ENCODE results near the gene SCMH1. TPM values are rescaled to one million over a fixed set of nuclear protein-coding genes. Genes with fewer than 3 reads are reported as not detected.

SCMH1 gene
- total RNA-seq, 1 experiment from 2014 or later = 19.4 TPM

DNA sequence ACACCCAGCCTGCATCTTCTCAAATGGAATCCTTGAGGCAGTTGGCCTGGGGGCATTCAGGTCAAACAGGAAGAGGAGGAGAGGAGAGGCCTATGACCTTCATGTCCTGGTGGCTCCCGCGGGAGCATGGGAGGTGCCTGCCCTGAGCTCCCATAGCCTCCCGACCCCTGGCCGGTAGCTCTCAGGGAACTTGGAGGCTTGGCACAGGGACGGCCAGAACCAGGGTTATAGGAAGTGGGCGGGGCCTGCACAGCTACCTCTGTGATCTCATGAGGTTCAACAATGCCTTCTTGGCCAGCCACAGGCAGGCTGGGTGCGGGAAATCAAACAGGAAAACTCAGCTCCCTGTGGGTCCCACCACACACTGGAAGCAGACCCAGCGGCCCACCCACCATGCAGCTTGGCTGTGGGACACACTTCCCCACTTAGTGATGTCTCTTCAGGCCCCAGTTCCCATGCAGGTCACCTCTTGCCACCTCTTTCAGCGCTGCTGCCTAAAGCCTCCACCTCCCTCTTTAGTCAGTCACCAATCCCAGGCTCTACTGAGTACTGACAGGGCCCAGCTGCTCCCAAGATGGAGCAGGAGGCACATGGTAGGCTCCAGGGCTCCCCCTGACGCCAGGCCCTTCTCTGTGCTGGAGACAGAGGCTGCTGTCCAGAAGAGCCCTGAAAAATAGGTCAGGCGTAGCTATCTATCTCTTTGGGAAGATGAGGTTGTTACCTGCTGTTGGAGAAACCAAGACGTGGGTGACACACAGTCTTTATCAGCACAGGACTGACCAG lies 220.4 kb downstream of the SCMH1 start, which contains the start of gene SLFNL1:
SLFNL1 (minus strand) TSS at position 200 of the 783 bp plus-strand sequence. CDS start 1,065 bp downstream, outside the sequence.
- DNase-seq (ENCODE audit: low spot score) (peak; percentile 54), ATAC-seq (peak; percentile 74)
- H3K4me3 Mint-ChIP-seq = no peak within 1 kb of the TSS
- H3K9me3 Mint-ChIP-seq = no peaks in the 10 kb centered on the region
- H3K36me3 Mint-ChIP-seq = peaks cover 9% of the 10 kb centered on the region
- peaks cover 12% of the 10 kb centered on the region for H3K4me1 Mint-ChIP-seq
- H3K27me3 Mint-ChIP-seq (ENCODE audit: low read depth) = peaks cover 35% of the 10 kb centered on the region
- POLR2A ChIA-PET = no interaction called here
- no peak within 1 kb of the TSS for H3K27ac Mint-ChIP-seq
- CTCF ChIA-PET = interaction anchor here (0.6 to 2.3 kb wide), 10 partner anchors 16 to 455 kb away, joined by 3 to 8 read pairs (median 4); partner anchors contain the start of gene CTPS1
- TF ChIP-seq FOXP1 (CRISPR knock-in tag; IDR thresholded peaks at IDR 0.05; ENCODE audit: borderline replicate concordance) (0 out of 2 replicates have a peak, but pooled peaks have one; percentile 26), FOXK1 (CRISPR knock-in tag; IDR thresholded peaks at IDR 0.05) (0 out of 2 replicates have a peak, but pooled peaks have one; percentile 25), ZNF121 (CRISPR knock-in tag; IDR thresholded peaks at IDR 0.05) (no peak), TEAD1 (CRISPR knock-in tag; IDR thresholded peaks at IDR 0.05) (no peak), GRHL2 (CRISPR knock-in tag; IDR thresholded peaks at IDR 0.05; ENCODE audit: insufficient replicate concordance, severe bottlenecking) (no peak), PRRX2 (CRISPR knock-in tag; IDR thresholded peaks at IDR 0.05) (0 out of 2 replicates have a peak, but pooled peaks have one; percentile 8), ZNF263 (CRISPR knock-in tag; IDR thresholded peaks at IDR 0.05; ENCODE audit: low read depth) (no peak), SMAD3 (CRISPR knock-in tag; IDR thresholded peaks at IDR 0.05; ENCODE audit: borderline replicate concordance) (no peak), OVOL2 (CRISPR knock-in tag; IDR thresholded peaks at IDR 0.05; ENCODE audit: borderline replicate concordance) (0 out of 2 replicates have a peak, but pooled peaks have one; percentile 23)
- TF ChIP-seq, protein P1, sequence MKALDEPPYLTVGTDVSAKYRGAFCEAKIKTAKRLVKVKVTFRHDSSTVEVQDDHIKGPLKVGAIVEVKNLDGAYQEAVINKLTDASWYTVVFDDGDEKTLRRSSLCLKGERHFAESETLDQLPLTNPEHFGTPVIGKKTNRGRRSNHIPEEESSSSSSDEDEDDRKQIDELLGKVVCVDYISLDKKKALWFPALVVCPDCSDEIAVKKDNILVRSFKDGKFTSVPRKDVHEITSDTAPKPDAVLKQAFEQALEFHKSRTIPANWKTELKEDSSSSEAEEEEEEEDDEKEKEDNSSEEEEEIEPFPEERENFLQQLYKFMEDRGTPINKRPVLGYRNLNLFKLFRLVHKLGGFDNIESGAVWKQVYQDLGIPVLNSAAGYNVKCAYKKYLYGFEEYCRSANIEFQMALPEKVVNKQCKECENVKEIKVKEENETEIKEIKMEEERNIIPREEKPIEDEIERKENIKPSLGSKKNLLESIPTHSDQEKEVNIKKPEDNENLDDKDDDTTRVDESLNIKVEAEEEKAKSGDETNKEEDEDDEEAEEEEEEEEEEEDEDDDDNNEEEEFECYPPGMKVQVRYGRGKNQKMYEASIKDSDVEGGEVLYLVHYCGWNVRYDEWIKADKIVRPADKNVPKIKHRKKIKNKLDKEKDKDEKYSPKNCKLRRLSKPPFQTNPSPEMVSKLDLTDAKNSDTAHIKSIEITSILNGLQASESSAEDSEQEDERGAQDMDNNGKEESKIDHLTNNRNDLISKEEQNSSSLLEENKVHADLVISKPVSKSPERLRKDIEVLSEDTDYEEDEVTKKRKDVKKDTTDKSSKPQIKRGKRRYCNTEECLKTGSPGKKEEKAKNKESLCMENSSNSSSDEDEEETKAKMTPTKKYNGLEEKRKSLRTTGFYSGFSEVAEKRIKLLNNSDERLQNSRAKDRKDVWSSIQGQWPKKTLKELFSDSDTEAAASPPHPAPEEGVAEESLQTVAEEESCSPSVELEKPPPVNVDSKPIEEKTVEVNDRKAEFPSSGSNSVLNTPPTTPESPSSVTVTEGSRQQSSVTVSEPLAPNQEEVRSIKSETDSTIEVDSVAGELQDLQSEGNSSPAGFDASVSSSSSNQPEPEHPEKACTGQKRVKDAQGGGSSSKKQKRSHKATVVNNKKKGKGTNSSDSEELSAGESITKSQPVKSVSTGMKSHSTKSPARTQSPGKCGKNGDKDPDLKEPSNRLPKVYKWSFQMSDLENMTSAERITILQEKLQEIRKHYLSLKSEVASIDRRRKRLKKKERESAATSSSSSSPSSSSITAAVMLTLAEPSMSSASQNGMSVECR (CRISPR knock-in tag; IDR thresholded peaks at IDR 0.05; ENCODE audit: borderline replicate concordance) = no peak
- TF ChIP-seq, protein P2, sequence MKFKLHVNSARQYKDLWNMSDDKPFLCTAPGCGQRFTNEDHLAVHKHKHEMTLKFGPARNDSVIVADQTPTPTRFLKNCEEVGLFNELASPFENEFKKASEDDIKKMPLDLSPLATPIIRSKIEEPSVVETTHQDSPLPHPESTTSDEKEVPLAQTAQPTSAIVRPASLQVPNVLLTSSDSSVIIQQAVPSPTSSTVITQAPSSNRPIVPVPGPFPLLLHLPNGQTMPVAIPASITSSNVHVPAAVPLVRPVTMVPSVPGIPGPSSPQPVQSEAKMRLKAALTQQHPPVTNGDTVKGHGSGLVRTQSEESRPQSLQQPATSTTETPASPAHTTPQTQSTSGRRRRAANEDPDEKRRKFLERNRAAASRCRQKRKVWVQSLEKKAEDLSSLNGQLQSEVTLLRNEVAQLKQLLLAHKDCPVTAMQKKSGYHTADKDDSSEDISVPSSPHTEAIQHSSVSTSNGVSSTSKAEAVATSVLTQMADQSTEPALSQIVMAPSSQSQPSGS (CRISPR knock-in tag; IDR thresholded peaks at IDR 0.05; ENCODE audit: borderline replicate concordance, low read depth) = no peak
- TF ChIP-seq, protein P3, sequence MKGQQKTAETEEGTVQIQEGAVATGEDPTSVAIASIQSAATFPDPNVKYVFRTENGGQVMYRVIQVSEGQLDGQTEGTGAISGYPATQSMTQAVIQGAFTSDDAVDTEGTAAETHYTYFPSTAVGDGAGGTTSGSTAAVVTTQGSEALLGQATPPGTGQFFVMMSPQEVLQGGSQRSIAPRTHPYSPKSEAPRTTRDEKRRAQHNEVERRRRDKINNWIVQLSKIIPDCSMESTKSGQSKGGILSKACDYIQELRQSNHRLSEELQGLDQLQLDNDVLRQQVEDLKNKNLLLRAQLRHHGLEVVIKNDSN (CRISPR knock-in tag; IDR thresholded peaks at IDR 0.05) = peak; percentile 49; the same call in 1 of the 2 replicates
- TF ChIP-seq, protein P4, sequence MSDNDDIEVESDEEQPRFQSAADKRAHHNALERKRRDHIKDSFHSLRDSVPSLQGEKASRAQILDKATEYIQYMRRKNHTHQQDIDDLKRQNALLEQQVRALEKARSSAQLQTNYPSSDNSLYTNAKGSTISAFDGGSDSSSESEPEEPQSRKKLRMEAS (CRISPR knock-in tag; IDR thresholded peaks at IDR 0.05) = peak; percentile 69
- TF ChIP-seq, protein P5, sequence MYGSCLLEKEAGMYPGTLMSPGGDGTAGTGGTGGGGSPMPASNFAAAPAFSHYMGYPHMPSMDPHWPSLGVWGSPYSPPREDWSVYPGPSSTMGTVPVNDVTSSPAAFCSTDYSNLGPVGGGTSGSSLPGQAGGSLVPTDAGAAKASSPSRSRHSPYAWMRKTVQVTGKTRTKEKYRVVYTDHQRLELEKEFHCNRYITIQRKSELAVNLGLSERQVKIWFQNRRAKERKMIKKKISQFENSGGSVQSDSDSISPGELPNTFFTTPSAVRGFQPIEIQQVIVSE (CRISPR knock-in tag; IDR thresholded peaks at IDR 0.05; ENCODE audit: borderline replicate concordance) = no peak

DNA sequence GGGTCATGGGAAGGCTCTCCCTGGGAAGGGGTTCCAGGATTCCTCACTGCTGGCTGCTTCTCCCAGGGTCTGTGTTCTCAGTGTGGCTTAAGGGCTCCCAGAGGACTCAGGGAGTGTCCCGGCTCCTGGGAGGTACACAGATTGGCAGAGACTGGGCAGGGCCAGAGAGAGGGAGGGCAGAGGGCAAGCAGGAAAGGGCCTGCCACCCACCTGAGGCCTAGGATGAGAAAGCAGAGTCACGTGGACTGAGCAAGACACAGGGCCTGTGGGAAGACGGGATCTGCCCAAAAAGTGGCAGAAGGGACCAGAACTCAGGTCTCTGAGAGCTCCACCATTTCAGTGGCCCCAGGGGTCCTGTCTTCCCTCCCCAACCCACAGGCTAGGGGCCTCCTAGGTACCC lies 221.5 kb downstream of the SCMH1 start:
- Mint-ChIP-seq H3K4me3 (no peak overlapping the region), H3K27ac (no peak overlapping the region), H3K27me3 (ENCODE audit: low read depth) (peaks cover 31% of the 10 kb centered on the region), H3K9me3 (no peaks in the 10 kb centered on the region), H3K4me1 (peaks cover 12% of the 10 kb centered on the region), H3K36me3 (peaks cover 12% of the 10 kb centered on the region)
- ChIA-PET POLR2A (no interaction called here), CTCF (interaction anchor here (0.6 to 1.2 kb wide), 2 partner anchors 17 to 163 kb away, joined by 3 read pairs; no protein-coding TSS in a partner anchor)
- DNase-seq (ENCODE audit: low spot score) = no peak
- no peak for ATAC-seq
- TF ChIP-seq HMGA2 (CRISPR knock-in tag; IDR thresholded peaks at IDR 0.05) = no peak
- TF ChIP-seq, protein P5 (CRISPR knock-in tag; IDR thresholded peaks at IDR 0.05; ENCODE audit: borderline replicate concordance) = no peak
- no peak for TF ChIP-seq ZNF671 (CRISPR knock-in tag; IDR thresholded peaks at IDR 0.05)
- TF ChIP-seq, protein P6, sequence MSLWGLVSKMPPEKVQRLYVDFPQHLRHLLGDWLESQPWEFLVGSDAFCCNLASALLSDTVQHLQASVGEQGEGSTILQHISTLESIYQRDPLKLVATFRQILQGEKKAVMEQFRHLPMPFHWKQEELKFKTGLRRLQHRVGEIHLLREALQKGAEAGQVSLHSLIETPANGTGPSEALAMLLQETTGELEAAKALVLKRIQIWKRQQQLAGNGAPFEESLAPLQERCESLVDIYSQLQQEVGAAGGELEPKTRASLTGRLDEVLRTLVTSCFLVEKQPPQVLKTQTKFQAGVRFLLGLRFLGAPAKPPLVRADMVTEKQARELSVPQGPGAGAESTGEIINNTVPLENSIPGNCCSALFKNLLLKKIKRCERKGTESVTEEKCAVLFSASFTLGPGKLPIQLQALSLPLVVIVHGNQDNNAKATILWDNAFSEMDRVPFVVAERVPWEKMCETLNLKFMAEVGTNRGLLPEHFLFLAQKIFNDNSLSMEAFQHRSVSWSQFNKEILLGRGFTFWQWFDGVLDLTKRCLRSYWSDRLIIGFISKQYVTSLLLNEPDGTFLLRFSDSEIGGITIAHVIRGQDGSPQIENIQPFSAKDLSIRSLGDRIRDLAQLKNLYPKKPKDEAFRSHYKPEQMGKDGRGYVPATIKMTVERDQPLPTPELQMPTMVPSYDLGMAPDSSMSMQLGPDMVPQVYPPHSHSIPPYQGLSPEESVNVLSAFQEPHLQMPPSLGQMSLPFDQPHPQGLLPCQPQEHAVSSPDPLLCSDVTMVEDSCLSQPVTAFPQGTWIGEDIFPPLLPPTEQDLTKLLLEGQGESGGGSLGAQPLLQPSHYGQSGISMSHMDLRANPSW (CRISPR knock-in tag; conservative IDR thresholded peaks at IDR 0.05; ENCODE audit: low read depth) = no peak
- TF ChIP-seq, protein P7, sequence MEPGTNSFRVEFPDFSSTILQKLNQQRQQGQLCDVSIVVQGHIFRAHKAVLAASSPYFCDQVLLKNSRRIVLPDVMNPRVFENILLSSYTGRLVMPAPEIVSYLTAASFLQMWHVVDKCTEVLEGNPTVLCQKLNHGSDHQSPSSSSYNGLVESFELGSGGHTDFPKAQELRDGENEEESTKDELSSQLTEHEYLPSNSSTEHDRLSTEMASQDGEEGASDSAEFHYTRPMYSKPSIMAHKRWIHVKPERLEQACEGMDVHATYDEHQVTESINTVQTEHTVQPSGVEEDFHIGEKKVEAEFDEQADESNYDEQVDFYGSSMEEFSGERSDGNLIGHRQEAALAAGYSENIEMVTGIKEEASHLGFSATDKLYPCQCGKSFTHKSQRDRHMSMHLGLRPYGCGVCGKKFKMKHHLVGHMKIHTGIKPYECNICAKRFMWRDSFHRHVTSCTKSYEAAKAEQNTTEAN (CRISPR knock-in tag; IDR thresholded peaks at IDR 0.05) = no peak
- no peak for TF ChIP-seq KAT7 (CRISPR knock-in tag; IDR thresholded peaks at IDR 0.05; ENCODE audit: borderline replicate concordance)
- TF ChIP-seq ZNF138 (CRISPR knock-in tag; conservative IDR thresholded peaks at IDR 0.05) = no peak
- TF ChIP-seq TEAD4 (CRISPR knock-in tag; IDR thresholded peaks at IDR 0.05) = no peak
